GM12878 (cell line): ENCODE measurements around the gene LEMD3. TPM values are rescaled to one million over a fixed set of nuclear protein-coding genes. Genes with fewer than 3 reads are reported as not detected.
A peak's percentile ranks its signal among the peaks of the same experiment; 100 is the strongest.

Source experiments
- EED ChIP-seq: sonication (generic); IDR thresholded peaks from 2 replicates; pipeline ENCODE4 v1.6.1; 2016; ENCODE audit warnings: antibody characterized with exemption, low read depth
- ETV6 ChIP-seq, 2 experiments: fragments of 450-650 bp in 1 of 2; IDR thresholded peaks in 1 of 2; conservative IDR thresholded peaks in 1 of 2; 2 replicates each; pipeline ENCODE4 v1.6.1; 2014; ENCODE audit warnings: antibody characterized with exemption in 1 of 2, borderline replicate concordance in 1 of 2, low read depth in 1 of 2, mild to moderate bottlenecking in 1 of 2, moderate library complexity in 1 of 2
- GABPA ChIP-seq: IDR thresholded peaks from 2 replicates; pipeline ENCODE4 v1.6.1; 2014; ENCODE audit warnings: antibody characterized with exemption, low read depth, mild to moderate bottlenecking, inconsistent platforms
- NFIC ChIP-seq: IDR thresholded peaks from 2 replicates; pipeline ENCODE4 v1.6.1; 2012; ENCODE audit warnings: low read depth, mild to moderate bottlenecking, inconsistent platforms, low read length, moderate library complexity
- NRF1 ChIP-seq: conservative IDR thresholded peaks from 2 replicates; pipeline ENCODE4 v1.6.1; 2011; ENCODE audit warnings: mild to moderate bottlenecking, low read depth, low read length, improper control_type of control experiment
- PAX5 ChIP-seq: IDR thresholded peaks from 2 replicates; pipeline ENCODE4 v1.6.1; 2011; ENCODE audit warnings: low read depth, low read length, borderline replicate concordance
- SREBF1 ChIP-seq: IDR thresholded peaks from 2 replicates; pipeline ENCODE4 v1.6.1; 2012; ENCODE audit warnings: mild to moderate bottlenecking, low read length
- polyA plus RNA-seq, 11 experiments: library from polyadenylated mRNA; depleted of rRNA in 4 of 11; unstranded in 6 of 11; stranded (reverse) in 5 of 11; fragments of >200 nt; fragmentation: Nextera tagmentation in 4 of 11; fragmentation: Illumina TruSeq in 1 of 11; extraction: Ambion mirVana in 4 of 11; extraction: Trizol in 1 of 11; gene quantifications; 1 replicate in 1 of 11; 2 replicates in 10 of 11; pipeline versions ENCODE4 v1.2.1 to v1.2.3, GENCODE V29; 2011 to 2016; ENCODE audit warnings: inconsistent platforms in 2 of 11, missing spikeins in 2 of 11, low read depth in 1 of 11
- total RNA-seq, 4 experiments: library from RNA; depleted of rRNA in 3 of 4; stranded (reverse); fragments of >200 nt in 3 of 4; fragmentation: Illumina TruSeq in 1 of 4; extraction: Trizol in 1 of 4; gene quantifications; 2 replicates each; pipeline versions ENCODE4 v1.2.1 to v1.2.3, GENCODE V29; 2013 to 2021
- TF ChIP-seq, protein P1 (sequence below): fragments of 150-350 bp; IDR thresholded peaks from 2 replicates; pipeline ENCODE4 v1.6.1; 2016; ENCODE audit warnings: low read depth, low read length
- TF ChIP-seq, protein P2 (sequence below): fragments of 450-650 bp; IDR thresholded peaks from 2 replicates; pipeline ENCODE4 v1.6.1; 2017; ENCODE audit warnings: mild to moderate bottlenecking

Gene LEMD3
- total and polyA plus RNA-seq, 10 of the 15 experiments (the other 5 are each of a cell fraction or from before 2014, with no cell fraction given) = 7.5 to 26.0 (median 16.5) TPM

DNA sequence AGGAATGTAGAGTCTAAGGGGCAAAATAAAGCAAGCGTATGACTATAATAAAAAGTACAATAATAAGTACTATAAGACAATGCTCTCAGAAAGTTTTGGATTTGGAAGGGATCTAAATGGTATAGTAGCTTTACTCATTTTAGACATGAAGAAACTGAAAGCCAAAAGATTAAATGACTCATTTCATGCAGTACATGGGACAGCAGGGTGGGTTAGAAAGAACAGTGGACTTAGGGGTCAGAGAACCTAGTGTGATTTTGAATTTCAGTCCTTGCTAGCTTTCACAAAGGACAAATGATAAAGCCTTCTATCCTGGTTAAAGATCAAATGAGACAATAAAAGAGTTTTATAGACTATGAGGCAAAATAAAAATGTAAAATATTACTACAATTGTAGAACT is 6.8 kb upstream of the LEMD3 start (continued):
- TF ChIP-seq PAX5 (no peak), NRF1 (no peak), GABPA (no peak), EED (no peak), NFIC (peak; percentile 38; the same call in 1 of the 2 replicates), SREBF1 (no peak), ETV6 (conservative IDR thresholded peaks at IDR 0.05 in 1 of 2, IDR thresholded peaks at IDR 0.05 in 1 of 2; ENCODE audit: borderline replicate concordance in 1 of 2, low read depth in 1 of 2) (0 out of 4 replicates have a peak, but pooled peaks of 1 of the 2 experiments have one; percentile 31)
- TF ChIP-seq, protein P1, sequence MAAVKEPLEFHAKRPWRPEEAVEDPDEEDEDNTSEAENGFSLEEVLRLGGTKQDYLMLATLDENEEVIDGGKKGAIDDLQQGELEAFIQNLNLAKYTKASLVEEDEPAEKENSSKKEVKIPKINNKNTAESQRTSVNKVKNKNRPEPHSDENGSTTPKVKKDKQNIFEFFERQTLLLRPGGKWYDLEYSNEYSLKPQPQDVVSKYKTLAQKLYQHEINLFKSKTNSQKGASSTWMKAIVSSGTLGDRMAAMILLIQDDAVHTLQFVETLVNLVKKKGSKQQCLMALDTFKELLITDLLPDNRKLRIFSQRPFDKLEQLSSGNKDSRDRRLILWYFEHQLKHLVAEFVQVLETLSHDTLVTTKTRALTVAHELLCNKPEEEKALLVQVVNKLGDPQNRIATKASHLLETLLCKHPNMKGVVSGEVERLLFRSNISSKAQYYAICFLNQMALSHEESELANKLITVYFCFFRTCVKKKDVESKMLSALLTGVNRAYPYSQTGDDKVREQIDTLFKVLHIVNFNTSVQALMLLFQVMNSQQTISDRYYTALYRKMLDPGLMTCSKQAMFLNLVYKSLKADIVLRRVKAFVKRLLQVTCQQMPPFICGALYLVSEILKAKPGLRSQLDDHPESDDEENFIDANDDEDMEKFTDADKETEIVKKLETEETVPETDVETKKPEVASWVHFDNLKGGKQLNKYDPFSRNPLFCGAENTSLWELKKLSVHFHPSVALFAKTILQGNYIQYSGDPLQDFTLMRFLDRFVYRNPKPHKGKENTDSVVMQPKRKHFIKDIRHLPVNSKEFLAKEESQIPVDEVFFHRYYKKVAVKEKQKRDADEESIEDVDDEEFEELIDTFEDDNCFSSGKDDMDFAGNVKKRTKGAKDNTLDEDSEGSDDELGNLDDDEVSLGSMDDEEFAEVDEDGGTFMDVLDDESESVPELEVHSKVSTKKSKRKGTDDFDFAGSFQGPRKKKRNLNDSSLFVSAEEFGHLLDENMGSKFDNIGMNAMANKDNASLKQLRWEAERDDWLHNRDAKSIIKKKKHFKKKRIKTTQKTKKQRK = no peak
- TF ChIP-seq, protein P2, sequence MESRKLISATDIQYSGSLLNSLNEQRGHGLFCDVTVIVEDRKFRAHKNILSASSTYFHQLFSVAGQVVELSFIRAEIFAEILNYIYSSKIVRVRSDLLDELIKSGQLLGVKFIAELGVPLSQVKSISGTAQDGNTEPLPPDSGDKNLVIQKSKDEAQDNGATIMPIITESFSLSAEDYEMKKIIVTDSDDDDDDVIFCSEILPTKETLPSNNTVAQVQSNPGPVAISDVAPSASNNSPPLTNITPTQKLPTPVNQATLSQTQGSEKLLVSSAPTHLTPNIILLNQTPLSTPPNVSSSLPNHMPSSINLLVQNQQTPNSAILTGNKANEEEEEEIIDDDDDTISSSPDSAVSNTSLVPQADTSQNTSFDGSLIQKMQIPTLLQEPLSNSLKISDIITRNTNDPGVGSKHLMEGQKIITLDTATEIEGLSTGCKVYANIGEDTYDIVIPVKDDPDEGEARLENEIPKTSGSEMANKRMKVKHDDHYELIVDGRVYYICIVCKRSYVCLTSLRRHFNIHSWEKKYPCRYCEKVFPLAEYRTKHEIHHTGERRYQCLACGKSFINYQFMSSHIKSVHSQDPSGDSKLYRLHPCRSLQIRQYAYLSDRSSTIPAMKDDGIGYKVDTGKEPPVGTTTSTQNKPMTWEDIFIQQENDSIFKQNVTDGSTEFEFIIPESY = no peak
